GM12878 (cell line): ENCODE data around the gene SLC25A29.

Source experiments
- JUND ChIP-seq: IDR thresholded peaks from 2 replicates; pipeline ENCODE4 v1.6.1; 2012; ENCODE audit warnings: low read depth, mild to moderate bottlenecking, low read length, improper control_type of control experiment, moderate library complexity
- TF ChIP-seq, protein P1 (sequence below), 3 experiments: IDR thresholded peaks in 2 of 3; conservative IDR thresholded peaks in 1 of 3; 2 replicates each; pipeline ENCODE4 v1.5.1; 2011; ENCODE audit warnings: low read depth in 3 of 3, low read length in 3 of 3, mild to moderate bottlenecking in 3 of 3, control low read depth in 2 of 3, moderate library complexity in 2 of 3, inconsistent platforms in 1 of 3, mixed read lengths in 1 of 3; ENCODE audit not compliant: control insufficient read depth in 2 of 3, insufficient read depth in 1 of 3; ENCODE audit errors: extremely low read depth in 1 of 3

DNA sequence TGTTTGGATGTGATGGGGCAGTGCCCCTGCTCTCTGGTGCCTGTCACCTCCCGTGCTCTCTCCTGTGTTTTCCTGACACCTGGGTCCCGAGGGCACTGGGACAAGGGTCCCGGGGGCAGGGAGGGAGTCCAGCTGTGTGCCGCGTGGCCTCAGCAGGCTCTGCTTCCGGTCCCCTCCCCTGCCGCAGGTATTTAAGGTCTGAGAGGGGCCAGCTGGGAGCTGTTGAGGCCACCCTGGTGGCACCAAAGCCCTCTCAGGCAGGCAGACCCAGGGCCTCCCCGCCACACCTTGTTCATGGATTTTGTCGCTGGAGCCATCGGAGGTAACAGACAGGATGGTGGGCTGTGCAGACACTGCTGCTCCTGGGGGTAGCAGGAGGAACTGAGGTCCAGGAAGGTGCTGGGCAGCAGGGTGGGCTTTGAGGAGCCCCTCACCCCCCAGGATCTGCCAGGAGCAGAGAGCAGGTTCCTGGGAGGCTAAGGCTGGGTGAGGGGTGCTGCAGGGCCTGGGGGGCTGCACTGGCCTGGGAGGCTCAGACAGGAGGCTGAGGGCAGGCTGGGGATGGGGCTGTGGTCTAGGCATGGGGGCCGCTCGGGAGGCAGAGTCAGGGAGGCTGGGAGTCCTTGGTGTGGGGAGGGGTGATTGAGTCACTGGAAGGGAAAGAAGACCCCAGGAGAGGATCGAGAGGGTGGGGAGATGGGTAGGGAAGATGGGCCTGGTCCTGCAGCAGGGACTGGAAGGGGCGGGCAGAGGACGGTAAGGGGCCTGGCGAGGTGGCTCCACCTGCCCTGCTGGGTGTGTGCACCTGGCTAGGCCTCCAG lies 17.1 kb upstream of the SLC25A29 start, which contains the start of gene SLC25A47:
- no peak for TF ChIP-seq JUND
- TF ChIP-seq, protein P1, sequence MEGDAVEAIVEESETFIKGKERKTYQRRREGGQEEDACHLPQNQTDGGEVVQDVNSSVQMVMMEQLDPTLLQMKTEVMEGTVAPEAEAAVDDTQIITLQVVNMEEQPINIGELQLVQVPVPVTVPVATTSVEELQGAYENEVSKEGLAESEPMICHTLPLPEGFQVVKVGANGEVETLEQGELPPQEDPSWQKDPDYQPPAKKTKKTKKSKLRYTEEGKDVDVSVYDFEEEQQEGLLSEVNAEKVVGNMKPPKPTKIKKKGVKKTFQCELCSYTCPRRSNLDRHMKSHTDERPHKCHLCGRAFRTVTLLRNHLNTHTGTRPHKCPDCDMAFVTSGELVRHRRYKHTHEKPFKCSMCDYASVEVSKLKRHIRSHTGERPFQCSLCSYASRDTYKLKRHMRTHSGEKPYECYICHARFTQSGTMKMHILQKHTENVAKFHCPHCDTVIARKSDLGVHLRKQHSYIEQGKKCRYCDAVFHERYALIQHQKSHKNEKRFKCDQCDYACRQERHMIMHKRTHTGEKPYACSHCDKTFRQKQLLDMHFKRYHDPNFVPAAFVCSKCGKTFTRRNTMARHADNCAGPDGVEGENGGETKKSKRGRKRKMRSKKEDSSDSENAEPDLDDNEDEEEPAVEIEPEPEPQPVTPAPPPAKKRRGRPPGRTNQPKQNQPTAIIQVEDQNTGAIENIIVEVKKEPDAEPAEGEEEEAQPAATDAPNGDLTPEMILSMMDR (IDR thresholded peaks at IDR 0.05 in 2 of 3, conservative IDR thresholded peaks at IDR 0.05 in 1 of 3; ENCODE audit: control insufficient read depth in 2 of 3, extremely low read depth in 1 of 3, insufficient read depth in 1 of 3, low read depth in 3 of 3, low read length in 3 of 3): no peak
